Astrocyte (in vitro differentiated cells and primary cell): Measurements from ENCODE around the gene LRRC4C. TPM values are rescaled to one million over a fixed set of nuclear protein-coding genes. Genes with fewer than 3 reads are reported as not detected.

Experiments
- DNase-seq: peaks from one replicate; pipeline ENCODE4 v3.0.0-alpha.2; 2010; ENCODE audit warnings: low read depth
- FAIRE-seq: peaks from 2 replicates; lab custom pipeline; 2011; peaks lifted over from hg19 to GRCh38; lab: Jason Lieb, UNC
- H2AFZ ChIP-seq: 2 replicates; pipeline ENCODE4 v1.6.0; 2012; ENCODE audit warnings: low read depth, low read length, inconsistent platforms
- H3K27ac ChIP-seq: 2 replicates; pipeline ENCODE4 v1.5.1; 2011; ENCODE audit warnings: low read depth, low read length, inconsistent platforms
- H3K27me3 ChIP-seq: 2 replicates; pipeline ENCODE4 v1.6.0; 2011; ENCODE audit warnings: low read length, inconsistent platforms; ENCODE audit not compliant: insufficient read depth
- H3K36me3 ChIP-seq: 2 replicates; pipeline ENCODE4 v1.5.1; 2011; ENCODE audit warnings: low read length, inconsistent platforms; ENCODE audit not compliant: insufficient read depth
- H3K4me1 ChIP-seq: 2 replicates; pipeline ENCODE4 v1.5.1; 2011; ENCODE audit warnings: low read length, inconsistent platforms; ENCODE audit not compliant: insufficient read depth
- H3K4me2 ChIP-seq: 2 replicates; pipeline ENCODE4 v1.6.0; 2012; ENCODE audit warnings: low read length, inconsistent platforms
- H3K4me3 ChIP-seq: 2 replicates; pipeline ENCODE4 v1.5.1; 2011; ENCODE audit warnings: low read depth, mild to moderate bottlenecking, low read length, inconsistent platforms; ENCODE audit not compliant: insufficient read depth
- H3K79me2 ChIP-seq: 2 replicates; pipeline ENCODE4 v1.6.0; 2012; ENCODE audit warnings: mild to moderate bottlenecking, low read length, inconsistent platforms; ENCODE audit not compliant: insufficient read depth
- H3K9ac ChIP-seq: 2 replicates; pipeline ENCODE4 v1.6.0; 2012; ENCODE audit warnings: mild to moderate bottlenecking, low read length, inconsistent platforms
- H3K9me3 ChIP-seq: 2 replicates; pipeline ENCODE4 v1.5.1; 2012; ENCODE audit warnings: low read depth, mild to moderate bottlenecking, low read length, inconsistent platforms; ENCODE audit not compliant: insufficient read depth
- H4K20me1 ChIP-seq: 2 replicates; pipeline ENCODE4 v1.6.0; 2012; ENCODE audit warnings: low read length, inconsistent platforms; ENCODE audit not compliant: insufficient read depth
- H3K27ac Mint-ChIP-seq: one replicate; pipeline ENCODE4 v1.8.0; 2021; ENCODE audit warnings: mild to moderate bottlenecking, mixed read lengths; ENCODE audit not compliant: unreplicated experiment
- H3K27me3 Mint-ChIP-seq: one replicate; pipeline ENCODE4 v1.8.0; 2021; ENCODE audit warnings: low read depth, mixed read lengths; ENCODE audit not compliant: unreplicated experiment
- H3K36me3 Mint-ChIP-seq: one replicate; pipeline ENCODE4 v1.8.0; 2021; ENCODE audit warnings: low read depth, mixed read lengths; ENCODE audit not compliant: unreplicated experiment
- H3K4me1 Mint-ChIP-seq: one replicate; pipeline ENCODE4 v1.8.0; 2021; ENCODE audit warnings: low read depth, mixed read lengths; ENCODE audit not compliant: unreplicated experiment
- H3K4me3 Mint-ChIP-seq: one replicate; pipeline ENCODE4 v1.8.0; 2021; ENCODE audit warnings: mild to moderate bottlenecking, moderate library complexity, mixed read lengths; ENCODE audit not compliant: unreplicated experiment
- H3K9me3 Mint-ChIP-seq: one replicate; pipeline ENCODE4 v1.8.0; 2021; ENCODE audit warnings: mild to moderate bottlenecking, mixed read lengths; ENCODE audit not compliant: unreplicated experiment
- CTCF ChIP-seq: IDR thresholded peaks from 2 replicates; pipeline ENCODE4 v1.5.1; 2011; ENCODE audit warnings: low read depth, mild to moderate bottlenecking, inconsistent platforms, low read length, moderate library complexity; ENCODE audit not compliant: insufficient read depth
- EZH2 ChIP-seq: IDR thresholded peaks from 2 replicates; pipeline ENCODE4 v1.6.1; 2012; ENCODE audit warnings: mild to moderate bottlenecking, low read length, inconsistent platforms; ENCODE audit not compliant: insufficient read depth
- total RNA-seq: library from RNA; stranded (reverse); gene quantifications from 2 replicates; pipeline ENCODE4 v1.2.1, GENCODE V29; 2021

Gene LRRC4C
- total RNA-seq, 1 donor from 2014 or later: 9.0 TPM

DNA sequence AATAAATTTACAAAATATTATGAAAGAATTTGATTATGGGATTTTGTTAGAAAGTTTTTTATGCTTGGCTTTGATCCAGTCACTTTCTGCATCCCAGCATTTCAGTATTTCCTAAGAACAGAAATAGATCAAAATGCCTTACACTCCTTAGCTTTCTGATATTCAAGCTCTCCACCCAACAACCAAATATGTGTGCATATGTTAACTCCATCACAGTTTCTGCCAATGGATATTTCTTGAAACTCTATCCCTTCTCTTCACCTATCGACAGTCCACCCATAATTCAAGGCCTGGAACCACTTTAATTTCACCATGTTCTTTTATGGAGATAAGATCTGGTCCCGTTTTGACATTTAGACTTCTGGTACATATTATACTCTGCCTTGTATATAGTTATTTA lies 565.0 kb downstream of the LRRC4C start:
- Histone ChIP-seq H3K36me3 (no peaks in the 10 kb centered on the region), H3K27ac (no peak overlapping the region), H3K4me3 (no peak overlapping the region), H4K20me1 (no peaks in the 10 kb centered on the region), H3K4me2 (no peak overlapping the region), H3K4me1 (no peaks in the 10 kb centered on the region), H3K9me3 (no peaks in the 10 kb centered on the region), H3K79me2 (no peaks in the 10 kb centered on the region), H2AFZ (no peak overlapping the region), H3K9ac (no peak overlapping the region), H3K27me3 (no peaks in the 10 kb centered on the region)
- Mint-ChIP-seq H3K4me1 (no peaks in the 10 kb centered on the region), H3K27me3 (no peaks in the 10 kb centered on the region), H3K9me3 (no peaks in the 10 kb centered on the region), H3K36me3 (no peaks in the 10 kb centered on the region), H3K4me3 (no peak overlapping the region), H3K27ac (no peak overlapping the region)
- DNase-seq: no peak
- TF ChIP-seq EZH2 (no peak), CTCF (no peak)
- FAIRE-seq: no peak

- H3K27me3 ChIP-seq: no peaks in the 10 kb centered on the region
- no peaks in the 10 kb centered on the region for H3K27me3 Mint-ChIP-seq
- no peaks in the 10 kb centered on the region for H3K9me3 Mint-ChIP-seq
- no peak overlapping the region for H3K9ac ChIP-seq
- DNase-seq: no peak
- no peak overlapping the region for H3K4me3 ChIP-seq
- no peak overlapping the region for H2AFZ ChIP-seq
- peak overlapping the region; percentile 18 for H3K27ac Mint-ChIP-seq
- TF ChIP-seq EZH2 (no peak), CTCF (no peak)
- H3K9me3 ChIP-seq: no peaks in the 10 kb centered on the region
- H4K20me1 ChIP-seq: no peaks in the 10 kb centered on the region
- H3K79me2 ChIP-seq: no peaks in the 10 kb centered on the region
- H3K4me1 Mint-ChIP-seq: no peaks in the 10 kb centered on the region
- no peaks in the 10 kb centered on the region for H3K4me1 ChIP-seq
- no peak overlapping the region for H3K4me2 ChIP-seq
- no peak overlapping the region for H3K4me3 Mint-ChIP-seq
- no peaks in the 10 kb centered on the region for H3K36me3 ChIP-seq
- H3K36me3 Mint-ChIP-seq: no peaks in the 10 kb centered on the region
- H3K27ac ChIP-seq: no peak overlapping the region
- FAIRE-seq: no peak
Observed at GRCh38 chr11:40885250-40885954, 574.0 kb downstream of the LRRC4C start.

DNA sequence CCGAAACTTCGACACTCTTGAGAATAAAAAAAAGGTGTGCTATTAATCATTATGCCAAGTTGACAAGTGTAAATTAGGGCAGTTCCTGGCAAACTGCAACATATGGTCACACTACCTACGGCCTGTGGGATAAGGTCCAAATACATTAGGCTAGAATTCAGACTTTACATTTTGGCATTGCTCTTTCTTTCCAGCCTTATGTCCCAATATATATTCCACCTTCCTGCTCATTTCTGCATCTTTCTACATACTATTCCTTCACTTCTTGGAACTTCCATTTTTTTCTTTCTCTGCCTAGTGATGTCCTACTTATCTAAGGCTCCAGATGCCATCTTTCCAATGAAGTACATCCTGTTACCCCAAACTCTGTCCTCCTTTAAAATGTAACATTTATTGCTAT lies 577.2 kb downstream of the LRRC4C start:
- Histone ChIP-seq H2AFZ (no peak overlapping the region), H3K79me2 (no peaks in the 10 kb centered on the region), H3K27me3 (no peaks in the 10 kb centered on the region), H3K9ac (no peak overlapping the region), H3K9me3 (no peaks in the 10 kb centered on the region), H3K36me3 (no peaks in the 10 kb centered on the region), H3K4me2 (no peak overlapping the region), H3K27ac (no peak overlapping the region), H4K20me1 (no peaks in the 10 kb centered on the region), H3K4me3 (no peak overlapping the region), H3K4me1 (no peaks in the 10 kb centered on the region)
- Mint-ChIP-seq H3K27me3 (no peaks in the 10 kb centered on the region), H3K4me1 (peaks cover 6% of the 10 kb centered on the region), H3K27ac (no peak overlapping the region), H3K4me3 (no peak overlapping the region), H3K9me3 (no peaks in the 10 kb centered on the region), H3K36me3 (no peaks in the 10 kb centered on the region)
- FAIRE-seq (no peak), DNase-seq (no peak)
- TF ChIP-seq CTCF: no peak
- no peak for TF ChIP-seq EZH2
